EH (cell line): ENCODE data around the gene AJM1.
"Not testable (repeated sequence)": the region's sequence is repeated elsewhere in the genome, so short reads cannot be mapped to it uniquely, and the experiment has no call there.

ENCODE experiments used
- DNase-seq: peaks from one replicate; pipeline ENCODE4 v3.0.0-alpha.2; 2015; ENCODE audit warnings: low read depth

The AJM1 gene

DNA sequence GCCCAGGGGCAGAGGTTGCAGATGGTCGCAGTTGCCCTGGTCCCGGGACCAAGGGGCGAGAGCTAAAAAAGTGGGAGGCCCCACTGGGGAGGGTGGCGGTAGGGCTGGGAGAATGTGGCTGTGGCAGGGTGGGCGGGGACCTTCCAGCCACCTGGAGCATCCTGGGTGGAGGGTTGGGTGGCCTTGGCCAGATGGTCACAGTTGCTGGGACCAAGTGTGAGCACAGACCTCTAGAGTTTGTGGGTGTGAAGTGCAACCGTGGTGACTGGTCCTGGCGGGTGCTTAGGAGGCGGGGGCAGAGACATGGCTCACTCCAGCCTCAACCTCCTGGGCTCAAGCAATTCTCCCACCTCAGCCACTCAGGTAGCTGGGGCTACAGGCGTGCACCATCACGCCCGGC, 38.4 kb downstream of the AJM1 start:
- DNase-seq: no peak

- peak; percentile 22 for DNase-seq
These were observed 39.4 kb downstream of the AJM1 start for GRCh38 chr9:136881691-136882108.

GRCh38 chr9:136882109-136882946, 40.0 kb downstream of the AJM1 start:
- peak; percentile 81 for DNase-seq

- DNase-seq: not testable (repeated sequence)
These were observed 40.6 kb downstream of the AJM1 start for GRCh38 chr9:136882947-136883283.

DNA sequence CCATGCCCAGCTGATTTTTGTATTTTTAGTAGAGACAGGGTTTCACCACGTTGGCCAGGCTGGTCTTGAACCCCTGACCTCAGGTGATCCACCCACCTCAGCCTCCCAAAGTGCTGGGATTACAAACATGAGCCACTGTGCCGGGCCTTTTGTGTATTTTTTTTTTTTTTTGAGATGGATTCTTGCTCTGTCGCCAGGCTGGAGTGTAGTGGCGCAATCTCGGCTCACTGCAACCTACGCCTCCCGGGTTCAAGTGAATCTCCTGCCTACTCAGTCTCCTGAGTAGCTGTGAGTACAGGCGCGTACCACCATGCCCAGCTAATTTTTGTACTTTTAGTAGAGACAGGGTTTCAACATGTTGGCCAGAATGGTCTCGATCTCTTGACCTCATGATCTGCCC, 41.4 kb downstream of the AJM1 start:
- DNase-seq: not testable (repeated sequence)

DNA sequence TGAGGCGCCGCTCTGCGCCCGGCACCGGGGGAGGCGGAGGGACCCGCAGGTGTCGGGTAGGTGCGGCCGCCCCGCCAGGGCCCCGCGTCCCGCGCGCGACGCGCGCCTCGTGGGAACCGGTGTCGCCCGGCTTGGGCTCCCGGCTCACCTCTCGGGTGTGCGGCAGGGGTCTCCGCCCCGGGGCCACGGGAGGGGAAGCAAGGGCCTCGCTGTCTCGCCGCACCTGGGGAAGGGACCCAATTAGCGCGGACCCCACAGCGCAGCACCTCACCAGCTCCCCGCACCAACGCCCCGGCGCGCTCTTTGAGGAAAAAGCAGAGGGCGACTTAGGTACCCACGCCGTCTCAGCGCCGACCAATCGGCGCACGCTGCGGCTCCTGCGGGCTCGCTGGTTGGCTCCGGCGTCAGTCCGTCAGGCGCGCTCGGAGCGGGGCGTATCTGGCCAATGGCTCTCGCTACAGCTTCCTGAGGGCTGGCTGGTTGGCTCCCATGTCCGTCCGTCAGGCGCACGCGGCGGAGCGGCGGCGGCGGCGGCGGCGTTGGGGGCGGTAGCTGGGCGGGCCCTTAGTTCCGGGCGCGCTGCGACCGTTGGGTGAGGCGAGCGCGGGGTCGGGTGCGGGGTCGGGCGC, 43.8 kb downstream of the AJM1 start, which contains the start of gene TRAF2:
Gene TRAF2, plus strand, starts transcription at position 567 of the 629 bp plus-strand sequence. CDS start 12,225 bp downstream, outside the sequence.
- peak; percentile 97 for DNase-seq

- DNase-seq: peak; percentile 29
These were observed 44.6 kb downstream of the AJM1 start for GRCh38 chr9:136886610-136887597.

- no peak for DNase-seq
These were observed 46.2 kb downstream of the AJM1 start for GRCh38 chr9:136888454-136888853.

DNA sequence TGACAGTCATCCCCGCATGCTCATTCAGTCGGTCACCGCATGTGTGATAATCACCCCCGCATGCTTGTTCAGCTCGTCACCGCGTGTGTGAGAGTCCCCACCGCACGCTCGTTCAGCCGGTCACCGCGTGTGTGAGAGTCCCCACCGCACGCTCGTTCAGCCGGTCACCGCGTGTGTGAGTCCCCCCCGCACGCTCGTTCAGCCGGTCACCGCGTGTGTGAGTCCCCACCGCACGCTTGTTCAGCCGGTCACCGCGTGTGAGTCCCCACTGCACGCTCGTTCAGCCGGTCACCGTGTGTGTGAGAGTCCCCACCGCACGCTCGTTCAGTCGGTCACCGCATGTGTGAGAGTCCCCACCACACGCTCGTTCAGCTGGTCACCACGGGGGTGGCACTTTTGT, 47.6 kb downstream of the AJM1 start:
- DNase-seq: no peak

GRCh38 chr9:136890661-136891060, 48.4 kb downstream of the AJM1 start:
- DNase-seq: no peak
